ENCODE results near the gene CCDC9B.
A peak's percentile ranks its signal among the peaks of the same experiment; 100 is the strongest.

CCDC9B gene

GRCh38 chr15:40281801-40282146, 59.0 kb downstream of the CCDC9B start:
- no peak overlapping the region for H2AFZ ChIP-seq (ENCODE audit: insufficient read depth, low read length, poor library complexity)
- H3K36me3 ChIP-seq (ENCODE audit: control insufficient read depth in 1 of 2, insufficient read depth in 2 of 2, low read length in 2 of 2) = no peaks in the 10 kb centered on the region
- peaks cover 35 to 43% of the 10 kb centered on the region in 2 experiments for H3K4me1 ChIP-seq (ENCODE audit: control insufficient read depth in 1 of 2, insufficient read depth in 2 of 2, low read length in 2 of 2)
- no peak overlapping the region for H3K18ac ChIP-seq (ENCODE audit: low read length)
- no peak overlapping the region for H4K91ac ChIP-seq (ENCODE audit: low read depth, low read length)
- no peak overlapping the region for H3K4ac ChIP-seq (ENCODE audit: low read depth, low read length)
- H3K9me3 ChIP-seq (ENCODE audit: insufficient read depth, low read depth, low read length) = peaks cover 2% of the 10 kb centered on the region
- no peak overlapping the region for H2AK5ac ChIP-seq (ENCODE audit: low read length)
- H2BK5ac ChIP-seq (ENCODE audit: low read depth, low read length, poor library complexity) = no peak overlapping the region
- H3K27me3 ChIP-seq (ENCODE audit: insufficient read depth, low read length) = peaks cover 44% of the 10 kb centered on the region
- DNase-seq = no peak
- H3K27ac ChIP-seq (ENCODE audit: low read depth, low read length) = no peak overlapping the region
- H4K12ac ChIP-seq (ENCODE audit: low read depth, low read length) = no peak overlapping the region
- no CpG with 5 or more reads among the region's 51 CpGs for WGBS (ENCODE audit: extremely low coverage, insufficient coverage, insufficient read length)
- H4K8ac ChIP-seq (ENCODE audit: low read depth, low read length) = no peak overlapping the region
- H3K4me3 ChIP-seq (ENCODE audit: low read depth, low read length) = peak overlapping the region; percentile 65
- peaks cover 6% of the 10 kb centered on the region for H3K79me1 ChIP-seq (ENCODE audit: low read length)
- H3K9ac ChIP-seq (ENCODE audit: low read length) = no peak overlapping the region
- no peak overlapping the region for H3K14ac ChIP-seq (ENCODE audit: low read length)
- H3K79me2 ChIP-seq (ENCODE audit: control insufficient read depth, insufficient read depth, low read length, poor library complexity) = peaks cover 2% of the 10 kb centered on the region
- no peak overlapping the region for H2BK12ac ChIP-seq (ENCODE audit: low read length)
- no peak overlapping the region for H2BK120ac ChIP-seq (ENCODE audit: insufficient read depth, low read length, poor library complexity)
- H3K4me2 ChIP-seq (ENCODE audit: low read length) = peak overlapping the region; percentile 54
- H3K23ac ChIP-seq (ENCODE audit: low read length) = no peak overlapping the region

All from trophoblast cell (in vitro differentiated cells and primary cell).